Ovary (tissue), 9 donors: Measurements from ENCODE around the gene USP48. TPM values are rescaled to one million over a fixed set of nuclear protein-coding genes. Genes with fewer than 3 reads are reported as not detected.

Experiments
- DNase-seq, 5 donors: peaks; one replicate each; pipeline ENCODE4 v3.0.0-alpha.2; 2019 to 2020
- H3K27ac ChIP-seq, 2 donors: fragments of 200-600 bp; one replicate each; pipeline versions ENCODE4 v1.5.1 to v1.8.0; 2019 to 2022
- H3K27me3 ChIP-seq: fragments of 200-600 bp; one replicate; pipeline ENCODE4 v1.8.0; 2022
- H3K36me3 ChIP-seq: fragments of 200-600 bp; sonication (generic); one replicate; pipeline ENCODE4 v1.5.1; 2019
- H3K4me1 ChIP-seq: one replicate; pipeline ENCODE4 v1.8.1; 2013; ENCODE audit warnings: mild to moderate bottlenecking, moderate library complexity; ENCODE audit not compliant: insufficient read depth
- H3K4me3 ChIP-seq: fragments of 200-600 bp; sonication (generic); one replicate; pipeline ENCODE4 v1.5.1; 2017
- H3K9me3 ChIP-seq, 2 donors: fragments of 200-600 bp in 1 of 2; sonication (generic) in 1 of 2; one replicate each; pipeline versions ENCODE4 v1.5.1 to v1.8.1; 2013 to 2019; ENCODE audit warnings: mild to moderate bottlenecking in 1 of 2, moderate library complexity in 1 of 2
- CTCF ChIP-seq, 3 donors: fragments of 450-650 bp in 2 of 3; fragments of 200-600 bp in 1 of 3; IDR thresholded peaks; one replicate each; pipeline versions ENCODE4 v1.5.1 to v1.8.0; 2016 to 2022; ENCODE audit warnings: antibody characterized with exemption in 3 of 3, mild to moderate bottlenecking in 1 of 3
- EP300 ChIP-seq: sonication (generic); formaldehyde crosslinking; IDR thresholded peaks from one replicate; pipeline ENCODE4 v1.6.1; 2017; ENCODE audit warnings: antibody characterized with exemption
- POLR2A ChIP-seq: fragments of 450-650 bp; IDR thresholded peaks from one replicate; pipeline ENCODE4 v1.6.1; 2017; ENCODE audit warnings: antibody characterized with exemption, mild to moderate bottlenecking, moderate library complexity
- WGBS, 3 donors: extraction: QIAGEN DNeasy Blood & Tissue Kit in 1 of 3; methylation state at CpG; one replicate each; pipeline versions ENCODE4 v1.1.5 to v1.1.7; 2013 to 2017; 5-methylcytosine and 5-hydroxymethylcytosine counted together
- intact Hi-C, 4 donors: fragments of 100-400 bp; cut with DNase I; formaldehyde crosslinking; loops; one replicate each; pipeline versions ENCODE4 v1.11.0 to v1.15.1; 2022 to 2023
- polyA plus RNA-seq, 2 donors: library from polyadenylated mRNA; stranded (reverse); fragments of 200-250 nt in 1 of 2; fragments of 350-450 nt in 1 of 2; fragmentation: Illumina TruSeq in 1 of 2; extraction: RNeasy Lipid Tissue Mini Kit (QIAGEN cat#74804) in 1 of 2; gene quantifications; one replicate each; pipeline ENCODE4 v1.2.3, GENCODE V29; 2013 to 2014
- total RNA-seq, 7 donors: library from RNA; depleted of rRNA in 2 of 7; stranded (reverse); fragments of >200 nt in 2 of 7; fragmentation: NEBNext Ultra II Directional in 3 of 7; extraction: Animal tissue kit (Norgen Biotek cat#: 25700) in 3 of 7; gene quantifications; one replicate each; pipeline versions ENCODE4 v1.1.0 to v1.2.4, GENCODE V29; 2016 to 2023
- donor health status: DM: no; HTN: no; CAD: no; lungs with moderate emphysema.
- donor health status: DM: no; HTN: no; CAD: no.
- donor health status: Bipolar disorder and iron deficiency.
- donor health status: DM: yes; HTN: yes; CAD: no.
- donor health status: DM: no; HTN: no; CAD: no.
- donor health status: DM: yes; HTN: yes; CAD: no.

Gene USP48
- total and polyA plus RNA-seq, 9 donors = 25.2 to 87.1 (median 60.6) TPM

GRCh38 chr1:21825393-21825792 lies 42.4 kb upstream of the USP48 start:
- Histone ChIP-seq H3K36me3 (no peaks in the 10 kb centered on the region), H3K27me3 (no peaks in the 10 kb centered on the region), H3K4me3 (no peak overlapping the region), H3K4me1 (no peaks in the 10 kb centered on the region), H3K27ac (no peak overlapping the region), H3K9me3 (no peaks in the 10 kb centered on the region)
- intact Hi-C loops = no loop called here
- DNase-seq = no peak
- TF ChIP-seq CTCF (IDR thresholded peaks at IDR 0.05) (no peak), POLR2A (no peak), EP300 (no peak)
- 87 to 95% (median 88%) methylated on average over 7 of the region's 7 CpGs for WGBS, 3 donors

- intact Hi-C loops = no loop called here
- Histone ChIP-seq H3K4me1 (no peaks in the 10 kb centered on the region), H3K27ac (no peak overlapping the region), H3K4me3 (no peak overlapping the region), H3K36me3 (no peaks in the 10 kb centered on the region), H3K27me3 (no peaks in the 10 kb centered on the region), H3K9me3 (no peaks in the 10 kb centered on the region)
- 74 to 86% (median 77%) methylated on average over 2 of the region's 2 CpGs for WGBS, 3 donors
- DNase-seq = no peak
- TF ChIP-seq CTCF (IDR thresholded peaks at IDR 0.05) = no peak
- no peak for TF ChIP-seq EP300
- no peak for TF ChIP-seq POLR2A
Observed at GRCh38 chr1:21824926-21825325, 42.0 kb upstream of the USP48 start.

GRCh38 chr1:21823980-21824702 lies 41.2 kb upstream of the USP48 start:
- Histone ChIP-seq H3K9me3 (no peaks in the 10 kb centered on the region), H3K36me3 (no peaks in the 10 kb centered on the region), H3K27ac (no peak overlapping the region), H3K27me3 (no peaks in the 10 kb centered on the region), H3K4me3 (no peak overlapping the region), H3K4me1 (no peaks in the 10 kb centered on the region)
- DNase-seq = no peak
- no peak for TF ChIP-seq EP300
- TF ChIP-seq CTCF (IDR thresholded peaks at IDR 0.05) = no peak
- TF ChIP-seq POLR2A = no peak
- intact Hi-C loops = no loop called here
- WGBS, 3 donors = 88 to 90% (median 89%) methylated on average over 22 of the region's 22 CpGs

- no peak for DNase-seq
- no peaks in the 10 kb centered on the region for H3K27me3 ChIP-seq
- intact Hi-C loops = no loop called here
- H3K27ac ChIP-seq = no peak overlapping the region
- no peaks in the 10 kb centered on the region for H3K36me3 ChIP-seq
- no peak overlapping the region for H3K4me3 ChIP-seq
- H3K4me1 ChIP-seq = no peaks in the 10 kb centered on the region
- H3K9me3 ChIP-seq = no peaks in the 10 kb centered on the region
- 85 to 86% (median 85%) methylated on average over 42 to 44 of the region's 44 CpGs for WGBS, 3 donors
- TF ChIP-seq POLR2A (no peak), EP300 (no peak)
Observed at GRCh38 chr1:21823206-21823979, 40.4 kb upstream of the USP48 start.

- no peak for DNase-seq
- Histone ChIP-seq H3K36me3 (no peaks in the 10 kb centered on the region), H3K9me3 (no peaks in the 10 kb centered on the region), H3K4me3 (no peak overlapping the region), H3K4me1 (no peaks in the 10 kb centered on the region), H3K27me3 (no peaks in the 10 kb centered on the region), H3K27ac (no peak overlapping the region)
- no peak for TF ChIP-seq EP300
- intact Hi-C loops = no loop called here
- WGBS, 3 donors = 35 to 46% (median 38%) methylated on average over 9 of the region's 9 CpGs
Observed at GRCh38 chr1:21822349-21822748, 39.4 kb upstream of the USP48 start.
